Thyroid gland (tissue), 4 donors: ENCODE measurements around the gene RAPGEF4.

Experiments
- POLR2A ChIP-seq, 2 donors: fragments of 450-650 bp; IDR thresholded peaks; one replicate each; pipeline ENCODE4 v1.6.1; 2017; ENCODE audit warnings: antibody characterized with exemption in 2 of 2, mild to moderate bottlenecking in 2 of 2, moderate library complexity in 1 of 2
- TF ChIP-seq, protein P1 (sequence below), 6 experiments: fragments of 200-600 bp in 3 of 6; fragments of 450-650 bp in 3 of 6; sonication (generic) in 3 of 6; IDR thresholded peaks; one replicate each; pipeline ENCODE4 v1.5.1; 2016 to 2019; ENCODE audit warnings: antibody characterized with exemption in 6 of 6, mild to moderate bottlenecking in 2 of 6, inconsistent platforms in 1 of 6, moderate library complexity in 1 of 6

DNA sequence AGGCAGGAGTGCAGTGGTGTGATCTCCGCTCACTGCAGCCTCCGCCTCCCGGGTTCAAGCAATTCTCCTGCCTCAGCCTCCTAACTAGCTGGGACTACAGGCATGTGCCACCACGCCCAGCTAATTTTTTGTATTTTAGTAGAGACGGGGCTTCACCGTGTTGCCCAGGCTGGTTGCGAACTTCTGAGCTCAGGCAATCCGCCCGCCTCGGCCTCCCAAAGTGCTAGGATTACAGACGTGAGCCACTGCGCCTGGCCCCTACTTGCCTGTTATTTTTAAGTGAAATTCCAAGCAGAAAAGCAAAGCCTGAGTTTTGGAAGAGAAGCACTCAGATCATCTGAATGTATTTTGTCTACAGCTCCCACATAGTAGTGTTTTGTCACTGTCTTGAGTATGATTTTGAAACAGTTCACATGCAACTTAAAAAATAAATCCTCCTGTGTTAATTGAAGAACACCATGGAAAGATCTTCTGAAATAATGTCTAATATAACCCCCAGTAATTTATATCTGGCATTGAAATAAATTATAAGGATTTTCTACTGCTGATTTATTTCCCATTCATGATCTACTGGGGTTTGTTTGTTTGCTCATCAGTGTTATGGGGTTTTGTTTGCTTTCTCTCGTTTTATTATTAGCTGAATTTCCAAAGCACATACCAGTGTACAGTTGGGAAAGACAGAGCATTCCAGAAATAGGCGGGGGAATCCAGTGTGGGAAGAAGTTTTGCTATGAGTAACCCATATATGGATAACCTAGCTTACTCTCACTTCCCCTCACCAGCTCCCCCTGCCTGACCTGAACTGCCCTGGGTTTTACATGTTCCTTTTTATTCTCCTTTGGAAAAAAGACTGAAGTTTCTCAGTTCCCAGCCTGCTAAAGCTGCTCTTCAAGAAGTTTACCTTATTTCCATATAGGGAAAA is 259.9 kb downstream of the RAPGEF4 start:
- TF ChIP-seq, protein P1, sequence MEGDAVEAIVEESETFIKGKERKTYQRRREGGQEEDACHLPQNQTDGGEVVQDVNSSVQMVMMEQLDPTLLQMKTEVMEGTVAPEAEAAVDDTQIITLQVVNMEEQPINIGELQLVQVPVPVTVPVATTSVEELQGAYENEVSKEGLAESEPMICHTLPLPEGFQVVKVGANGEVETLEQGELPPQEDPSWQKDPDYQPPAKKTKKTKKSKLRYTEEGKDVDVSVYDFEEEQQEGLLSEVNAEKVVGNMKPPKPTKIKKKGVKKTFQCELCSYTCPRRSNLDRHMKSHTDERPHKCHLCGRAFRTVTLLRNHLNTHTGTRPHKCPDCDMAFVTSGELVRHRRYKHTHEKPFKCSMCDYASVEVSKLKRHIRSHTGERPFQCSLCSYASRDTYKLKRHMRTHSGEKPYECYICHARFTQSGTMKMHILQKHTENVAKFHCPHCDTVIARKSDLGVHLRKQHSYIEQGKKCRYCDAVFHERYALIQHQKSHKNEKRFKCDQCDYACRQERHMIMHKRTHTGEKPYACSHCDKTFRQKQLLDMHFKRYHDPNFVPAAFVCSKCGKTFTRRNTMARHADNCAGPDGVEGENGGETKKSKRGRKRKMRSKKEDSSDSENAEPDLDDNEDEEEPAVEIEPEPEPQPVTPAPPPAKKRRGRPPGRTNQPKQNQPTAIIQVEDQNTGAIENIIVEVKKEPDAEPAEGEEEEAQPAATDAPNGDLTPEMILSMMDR (IDR thresholded peaks at IDR 0.05), result no peak
- no peak for TF ChIP-seq POLR2A (IDR thresholded peaks at IDR 0.05)
